ENCODE results near the gene COL5A1.
"Not testable (repeated sequence)": the region's sequence is repeated elsewhere in the genome, so short reads cannot be mapped to it uniquely, and the experiment has no call there.

COL5A1 gene

GRCh38 chr9:134843740-134844139 lies 202.1 kb downstream of the COL5A1 start:
- no peak for DNase-seq

DNA sequence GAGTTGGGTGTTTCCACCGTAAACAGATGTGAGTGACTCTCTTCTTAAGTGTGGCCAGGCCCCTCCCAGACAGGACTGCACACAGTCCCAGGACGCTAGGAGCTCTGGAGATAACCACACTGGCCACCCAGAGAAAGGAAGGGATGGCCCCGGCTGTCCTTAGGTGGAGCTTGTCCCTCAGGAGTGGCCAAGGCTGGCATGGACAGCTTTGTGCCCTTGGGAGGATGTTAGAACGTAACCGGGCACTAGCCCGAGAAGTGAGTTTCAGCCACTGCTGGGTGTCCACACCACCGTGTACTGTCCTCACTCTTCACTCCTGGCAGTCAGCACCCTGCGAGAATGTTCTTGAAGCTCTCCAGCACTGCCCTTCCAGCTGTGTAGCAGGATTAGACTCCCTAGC lies 203.2 kb downstream of the COL5A1 start:
- no peak for DNase-seq

GRCh38 chr9:134846187-134846586 lies 204.6 kb downstream of the COL5A1 start:
- no peak for DNase-seq

GRCh38 chr9:134846699-134847098 lies 205.1 kb downstream of the COL5A1 start:
- no peak for DNase-seq

- no peak for DNase-seq
Observed at GRCh38 chr9:134847138-134847537, 205.5 kb downstream of the COL5A1 start.

GRCh38 chr9:134847752-134848432 lies 206.3 kb downstream of the COL5A1 start:
- no peak for DNase-seq

DNA sequence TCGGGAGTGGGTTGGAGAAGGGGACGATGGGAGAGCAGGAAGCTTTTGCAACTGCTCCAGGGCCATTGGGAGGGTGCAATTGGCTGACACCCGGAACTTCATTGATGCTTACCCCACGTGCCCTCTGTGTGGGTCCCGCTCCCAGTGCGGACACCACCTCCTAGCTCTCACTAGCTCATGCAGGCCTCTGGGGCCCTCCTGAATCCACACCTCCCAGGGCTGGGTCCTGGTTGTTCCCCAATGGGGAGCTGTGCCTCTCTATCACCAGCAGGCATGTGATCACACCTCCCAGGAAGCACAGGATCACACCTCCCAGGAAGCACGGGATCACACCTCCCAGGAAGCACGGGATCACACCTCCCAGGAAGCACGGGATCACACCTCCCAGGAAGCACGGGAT lies 206.9 kb downstream of the COL5A1 start:
- DNase-seq = no peak

- no peak for DNase-seq
Observed at GRCh38 chr9:134850611-134851010, 209.0 kb downstream of the COL5A1 start.

GRCh38 chr9:134851020-134851419 lies 209.4 kb downstream of the COL5A1 start:
- DNase-seq = no peak

DNA sequence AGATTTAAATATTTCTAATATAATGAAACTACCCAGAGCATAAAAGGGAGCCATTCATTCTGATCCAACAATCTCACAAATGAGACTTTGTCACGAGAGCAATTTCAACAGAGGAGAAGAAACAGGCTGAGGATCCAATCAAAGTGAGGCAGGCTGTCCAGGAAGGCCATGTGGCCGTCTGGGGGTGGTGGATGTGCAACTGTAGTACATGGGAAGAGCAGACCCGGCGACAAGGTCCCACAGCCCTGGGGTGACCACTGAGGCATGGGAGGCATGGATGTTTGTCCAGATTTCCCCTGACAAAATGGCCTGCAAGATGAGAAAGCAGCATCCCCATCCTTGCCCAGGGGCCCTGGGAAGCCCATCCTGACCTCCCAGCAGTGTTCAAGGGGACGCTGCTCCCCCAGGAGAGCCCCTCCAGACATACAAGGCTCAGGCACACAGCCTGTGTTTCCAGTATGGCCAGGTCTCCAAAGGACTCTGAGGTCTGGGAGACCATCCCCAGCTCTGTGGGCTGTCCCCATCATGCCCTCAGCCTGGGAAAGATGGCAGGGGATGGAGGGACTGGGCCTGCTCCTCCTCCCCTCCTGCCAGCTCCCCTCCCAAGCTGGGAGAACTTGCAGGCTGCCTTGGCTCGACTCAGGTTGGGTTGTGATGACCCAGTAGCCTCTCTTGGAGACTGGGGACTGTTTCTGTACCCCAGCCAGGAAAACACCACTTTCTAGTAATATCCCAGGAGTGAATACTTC lies 211.5 kb downstream of the COL5A1 start:
- no peak for DNase-seq

DNA sequence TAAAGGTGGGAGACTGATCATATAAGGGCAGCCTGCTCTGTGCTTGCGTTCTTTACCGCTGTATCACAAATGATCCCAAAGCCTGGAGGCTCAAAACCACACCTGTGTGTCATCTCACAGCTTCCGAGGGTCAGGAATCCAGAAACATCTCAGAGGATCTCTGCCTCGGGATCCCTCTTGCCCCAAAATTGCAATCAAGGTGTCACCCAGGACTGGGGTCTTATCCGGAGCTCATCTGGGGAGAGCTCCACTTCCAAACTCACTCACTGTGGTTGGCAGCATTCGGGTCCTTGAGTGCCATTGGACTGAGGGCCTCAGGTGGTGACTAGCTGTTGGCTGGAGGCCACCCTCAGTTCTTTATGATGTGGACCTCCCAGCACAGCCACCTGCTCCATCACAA lies 212.3 kb downstream of the COL5A1 start:
- no peak for DNase-seq

- DNase-seq = no peak
Observed at GRCh38 chr9:134854541-134854981, 213.0 kb downstream of the COL5A1 start.

DNA sequence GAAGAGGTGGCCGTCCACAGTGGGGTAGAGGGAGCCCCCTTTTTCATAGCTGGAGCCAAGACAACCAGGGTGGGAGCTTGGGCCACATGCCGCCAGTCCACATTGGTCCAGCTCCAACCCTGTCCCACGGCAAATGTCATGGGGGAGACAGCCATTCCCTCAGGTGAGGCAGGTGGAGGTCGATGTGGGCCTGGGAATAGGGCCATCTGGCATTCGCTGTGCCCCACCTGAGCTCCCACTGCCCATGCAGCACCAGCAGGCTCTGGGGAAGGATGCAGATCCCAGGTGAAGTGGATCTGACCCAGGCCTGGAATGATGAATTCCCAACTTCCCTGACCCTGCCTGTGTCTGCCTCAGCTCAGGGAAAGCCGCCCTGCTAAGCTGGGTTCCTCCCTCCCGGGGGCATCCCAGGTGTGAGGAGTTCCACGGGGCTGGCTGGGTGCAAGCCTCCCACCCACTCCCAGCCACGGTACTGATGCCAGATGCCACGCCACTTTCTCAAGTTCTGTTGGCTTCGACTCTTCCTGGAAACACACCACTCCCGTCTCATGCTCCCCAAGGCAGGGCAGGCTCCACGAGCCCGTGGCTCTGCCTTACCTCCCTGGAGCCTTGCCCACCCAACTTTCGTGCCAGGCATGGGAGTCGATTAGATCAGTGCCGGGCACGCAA lies 213.8 kb downstream of the COL5A1 start:
- no peak for DNase-seq

DNA sequence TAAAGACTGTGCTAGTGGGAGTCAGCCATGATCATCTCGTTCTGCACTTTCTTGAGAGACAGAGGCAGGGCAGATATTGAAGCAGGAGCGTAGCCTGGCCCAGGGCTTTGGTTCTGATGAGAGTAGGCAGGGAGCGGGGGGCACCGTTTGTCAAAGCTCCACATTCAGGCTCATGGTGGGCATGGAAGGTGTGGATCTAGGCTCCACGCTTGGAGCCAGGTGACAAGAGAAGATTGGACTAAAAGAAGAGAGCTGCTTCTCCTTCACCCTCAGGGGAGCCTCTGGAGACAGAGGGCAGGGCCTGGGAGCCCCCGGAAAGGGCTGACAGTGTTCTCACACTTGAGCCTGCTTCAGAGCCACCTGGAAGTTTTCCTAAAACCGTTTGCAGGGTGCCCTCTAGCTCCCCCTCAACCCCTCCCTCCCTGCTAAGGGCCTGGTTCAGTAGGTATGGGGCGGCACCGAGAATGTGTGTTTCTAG lies 214.3 kb downstream of the COL5A1 start:
- no peak for DNase-seq

DNA sequence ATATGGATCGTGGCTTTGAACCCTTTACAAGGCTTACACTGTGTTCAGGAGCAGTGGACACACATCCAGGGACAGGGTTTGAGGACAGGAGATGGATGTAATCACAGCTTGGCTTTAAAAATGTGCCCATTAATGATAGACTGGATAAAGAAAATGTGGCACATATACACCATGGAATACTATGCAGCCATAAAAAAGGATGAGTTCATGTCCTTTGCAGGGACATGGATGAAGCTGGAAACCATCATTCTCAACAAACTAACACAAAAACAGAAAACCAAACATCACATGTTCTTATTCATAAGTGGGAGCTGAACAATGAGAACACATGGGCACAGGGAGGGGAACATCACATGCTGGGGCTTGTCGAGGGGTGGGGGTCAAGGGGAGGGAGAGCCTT lies 215.8 kb downstream of the COL5A1 start:
- DNase-seq = not testable (repeated sequence)

GRCh38 chr9:134858051-134858841 lies 216.6 kb downstream of the COL5A1 start:
- no peak for DNase-seq

GRCh38 chr9:134860510-134860909 lies 218.9 kb downstream of the COL5A1 start:
- no peak for DNase-seq

GRCh38 chr9:134861595-134862334 lies 220.2 kb downstream of the COL5A1 start:
- no peak for DNase-seq

DNA sequence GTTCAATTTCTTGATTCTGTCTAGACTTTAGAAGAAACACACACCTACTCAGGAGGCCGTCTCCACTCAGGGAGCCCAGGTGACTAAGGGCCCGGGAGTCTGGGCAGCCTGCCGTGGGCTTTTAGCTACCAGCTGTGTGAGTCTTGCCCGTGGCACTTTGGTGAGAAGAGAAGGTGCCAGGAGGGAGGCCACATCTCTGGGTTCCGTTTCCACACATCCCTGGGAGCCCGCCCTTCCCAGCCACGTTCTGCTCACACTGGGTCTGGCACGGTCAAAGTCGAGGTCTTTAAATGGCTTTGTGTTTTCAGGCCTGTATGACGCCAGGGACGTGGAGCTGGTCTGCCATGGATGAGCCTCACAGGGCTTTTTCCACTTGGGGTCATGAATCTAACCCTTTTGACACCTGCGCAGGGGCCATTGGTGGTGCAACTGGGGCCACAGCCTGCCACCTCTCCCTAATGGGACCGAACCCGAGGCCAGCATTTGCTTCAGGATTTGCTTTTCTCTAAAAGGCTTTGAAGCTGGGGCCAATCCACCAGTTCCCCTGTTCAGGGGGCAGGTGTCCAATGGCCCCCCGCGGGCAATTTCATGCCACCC lies 221.8 kb downstream of the COL5A1 start:
- no peak for DNase-seq

- DNase-seq = no peak
Observed at GRCh38 chr9:134863941-134864820, 222.6 kb downstream of the COL5A1 start.

- no peak for DNase-seq
Observed at GRCh38 chr9:134864821-134865190, 223.2 kb downstream of the COL5A1 start.
